Activated CD4-positive, alpha-beta T cell treated with anti-CD3 and anti-CD28 coated beads for 48 hours (primary cell): ENCODE results near the gene PHF20.
"Not testable (repeated sequence)": the region's sequence is repeated elsewhere in the genome, so short reads cannot be mapped to it uniquely, and the experiment has no call there.

Experiments used
- DNase-seq: peaks from one replicate; pipeline ENCODE4 v3.0.0-alpha.2; 2020

Gene PHF20

GRCh38 chr20:35771689-35772562, at the start of gene PHF20:
Gene PHF20, plus strand, starts transcription at chr20:35772015. Its CDS starts 29,508 bp downstream, at chr20:35801523.
- peak; percentile 100 for DNase-seq

DNA sequence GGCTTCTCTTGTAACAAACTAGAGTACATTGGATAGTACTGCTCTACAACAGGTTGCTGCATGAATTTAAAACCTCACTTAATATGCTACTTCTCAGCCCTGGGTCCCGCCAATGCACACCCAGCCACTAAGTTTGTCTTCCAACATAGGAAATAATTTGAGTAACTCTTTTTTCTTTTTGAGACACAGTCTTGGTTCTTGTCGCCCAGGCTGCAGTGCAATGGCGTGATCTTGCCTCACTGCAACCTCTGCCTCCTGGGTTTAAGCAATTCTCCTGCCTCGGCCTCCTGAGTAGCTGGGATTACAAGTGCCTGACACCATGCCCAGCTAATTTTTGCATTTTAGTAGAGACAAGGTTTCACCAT, 48.6 kb upstream of the PHF20 start:
- not testable (repeated sequence) for DNase-seq

GRCh38 chr20:35723652-35724320, 48.0 kb upstream of the PHF20 start:
- DNase-seq: not testable (repeated sequence)

- DNase-seq: no peak
Measured at GRCh38 chr20:35724321-35725230, 47.2 kb upstream of the PHF20 start.

DNA sequence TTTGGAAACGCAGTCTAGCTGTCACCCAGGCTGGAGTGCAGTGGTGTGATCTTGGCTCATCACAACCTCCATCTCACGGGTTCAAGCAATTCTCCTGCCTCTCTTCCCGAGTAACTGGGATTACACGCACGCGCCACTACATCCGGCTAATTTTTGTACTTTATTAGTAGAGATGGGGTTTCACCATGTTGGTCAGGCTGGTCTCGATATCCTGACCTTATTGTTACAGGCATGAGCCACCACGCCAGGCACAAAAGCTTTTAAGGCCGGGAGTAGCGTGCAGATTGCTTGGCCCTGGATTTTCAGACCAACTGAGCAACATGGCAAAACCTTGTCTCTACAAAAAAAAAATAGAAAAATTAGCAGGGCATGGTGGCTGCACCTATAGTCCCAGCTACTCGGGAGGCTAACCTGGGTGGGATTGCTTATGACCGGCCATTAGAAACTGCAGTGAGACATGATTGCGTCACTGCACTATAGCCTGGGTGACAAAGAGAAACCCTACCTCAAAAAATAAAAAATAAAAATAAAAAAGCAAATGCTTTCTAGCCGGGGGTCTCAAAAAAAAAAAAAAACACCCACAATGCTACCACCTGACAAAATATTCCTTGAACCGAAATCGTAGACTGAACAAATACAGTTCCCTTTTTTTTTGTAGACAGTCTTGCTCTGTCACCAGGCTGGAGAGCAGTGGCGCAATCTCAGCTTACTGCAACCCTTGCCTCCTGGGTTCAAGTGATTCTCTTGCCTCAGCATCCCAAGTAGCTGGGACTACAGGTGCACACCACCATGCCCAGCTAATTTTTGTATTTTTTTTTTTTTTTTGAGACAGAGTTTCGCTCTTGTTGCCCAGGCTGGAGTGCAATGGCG, 44.7 kb upstream of the PHF20 start:
- no peak for DNase-seq

DNA sequence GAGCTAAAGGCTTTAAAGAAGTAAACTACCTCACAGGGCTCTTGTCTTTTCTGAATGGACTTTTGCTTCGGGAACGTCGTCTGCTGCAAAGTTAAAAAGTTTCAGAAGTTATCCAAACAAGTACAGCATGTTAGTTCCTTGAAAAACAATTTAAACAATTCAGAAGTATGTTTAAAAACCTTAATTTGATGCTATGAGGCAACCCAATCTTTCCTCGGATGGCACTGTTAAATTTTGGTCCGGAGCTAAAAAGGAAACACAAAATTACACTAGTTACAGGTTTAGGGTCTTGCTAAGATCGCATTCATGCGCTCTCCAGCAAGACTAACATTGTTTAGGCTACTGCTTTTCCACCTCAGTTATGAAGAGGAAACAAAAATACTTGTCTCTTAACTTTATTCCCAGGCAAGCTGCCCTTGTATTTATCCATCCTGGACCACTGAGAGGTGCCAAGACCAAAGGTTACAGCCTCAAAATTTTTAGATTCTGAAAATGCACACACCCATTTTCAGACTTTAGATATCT, 42.5 kb upstream of the PHF20 start:
- no peak for DNase-seq

GRCh38 chr20:35729836-35730582, 41.8 kb upstream of the PHF20 start:
- no peak for DNase-seq

DNA sequence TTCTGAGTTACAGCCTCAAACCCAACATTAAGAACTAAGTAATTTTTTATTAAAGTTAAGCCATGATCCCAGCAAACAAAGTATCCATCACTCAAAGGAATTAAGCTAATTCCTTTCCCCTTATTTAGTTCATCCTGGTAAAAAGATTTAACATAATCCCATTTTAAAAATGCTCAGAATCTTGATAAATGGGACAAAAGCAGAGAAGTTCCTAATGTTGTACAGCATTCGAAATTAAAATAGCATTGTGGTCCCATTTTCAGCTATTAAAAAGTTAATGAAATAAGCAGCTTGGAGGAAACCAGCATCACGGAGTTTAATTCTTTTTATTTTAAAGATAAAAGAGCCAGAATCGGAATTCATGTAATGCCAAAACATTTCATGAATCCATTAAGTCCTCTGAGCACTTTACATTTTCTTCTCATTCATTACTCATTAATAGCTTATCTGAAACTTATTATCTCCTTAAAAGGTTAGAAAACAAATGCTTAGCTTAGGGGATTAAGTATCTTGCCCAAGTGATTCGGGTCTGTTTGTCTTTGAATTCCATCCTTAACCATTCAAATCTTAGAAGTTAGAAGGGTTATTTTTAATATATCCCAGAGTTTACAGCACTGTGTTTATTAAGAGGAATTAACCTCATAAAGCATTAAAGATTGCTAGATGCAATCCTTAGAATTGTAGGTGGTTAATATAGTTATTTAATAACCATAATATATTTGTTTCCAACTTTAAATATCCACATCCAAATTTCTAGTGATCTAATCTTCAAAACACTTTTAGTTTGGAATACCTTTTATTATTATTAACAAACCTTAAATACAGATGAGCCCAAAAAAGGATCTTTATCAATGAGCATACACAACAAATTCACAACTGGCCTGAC, 41.0 kb upstream of the PHF20 start:
- DNase-seq: no peak

- no peak for DNase-seq
Measured at GRCh38 chr20:35731469-35731788, 40.4 kb upstream of the PHF20 start.

DNA sequence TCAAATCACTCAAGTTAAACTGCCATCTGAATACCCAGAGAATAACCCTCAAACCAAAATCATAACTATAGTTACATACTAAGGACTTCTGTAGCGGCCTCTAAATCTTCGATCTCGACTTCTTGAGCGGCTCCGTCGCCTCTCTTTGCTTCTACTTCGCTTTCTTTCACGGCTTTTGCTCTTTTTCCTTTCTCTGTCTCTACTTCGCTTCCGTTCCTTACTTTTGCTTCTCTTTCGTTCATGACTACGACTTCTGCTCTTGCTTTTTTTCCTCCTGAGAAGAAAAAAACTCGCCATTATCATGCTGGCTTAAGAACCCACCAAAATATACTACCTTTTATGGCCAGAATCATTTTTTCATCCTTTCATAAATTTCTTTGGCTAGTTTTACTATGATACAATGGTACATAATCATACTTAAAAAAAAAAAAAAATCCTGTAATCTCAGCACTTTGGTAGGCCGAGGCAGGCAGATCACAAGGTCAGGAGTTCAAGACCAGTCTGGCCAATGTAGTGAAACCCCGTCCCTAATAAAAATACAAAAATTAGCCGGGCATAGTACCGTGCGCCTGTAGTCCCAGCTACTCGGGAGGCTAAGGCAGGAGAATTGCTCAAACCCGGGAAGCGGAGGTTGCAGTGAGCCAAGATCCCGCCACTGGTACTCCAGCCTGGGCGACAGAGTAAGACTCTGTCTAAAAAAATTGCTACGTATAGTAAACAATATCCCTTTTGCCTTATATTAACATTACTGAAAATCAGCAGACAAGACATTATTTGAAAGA, 39.8 kb upstream of the PHF20 start:
- no peak for DNase-seq

- DNase-seq: no peak
Measured at GRCh38 chr20:35732644-35732982, 39.2 kb upstream of the PHF20 start.

GRCh38 chr20:35734374-35734773, 37.4 kb upstream of the PHF20 start:
- no peak for DNase-seq

DNA sequence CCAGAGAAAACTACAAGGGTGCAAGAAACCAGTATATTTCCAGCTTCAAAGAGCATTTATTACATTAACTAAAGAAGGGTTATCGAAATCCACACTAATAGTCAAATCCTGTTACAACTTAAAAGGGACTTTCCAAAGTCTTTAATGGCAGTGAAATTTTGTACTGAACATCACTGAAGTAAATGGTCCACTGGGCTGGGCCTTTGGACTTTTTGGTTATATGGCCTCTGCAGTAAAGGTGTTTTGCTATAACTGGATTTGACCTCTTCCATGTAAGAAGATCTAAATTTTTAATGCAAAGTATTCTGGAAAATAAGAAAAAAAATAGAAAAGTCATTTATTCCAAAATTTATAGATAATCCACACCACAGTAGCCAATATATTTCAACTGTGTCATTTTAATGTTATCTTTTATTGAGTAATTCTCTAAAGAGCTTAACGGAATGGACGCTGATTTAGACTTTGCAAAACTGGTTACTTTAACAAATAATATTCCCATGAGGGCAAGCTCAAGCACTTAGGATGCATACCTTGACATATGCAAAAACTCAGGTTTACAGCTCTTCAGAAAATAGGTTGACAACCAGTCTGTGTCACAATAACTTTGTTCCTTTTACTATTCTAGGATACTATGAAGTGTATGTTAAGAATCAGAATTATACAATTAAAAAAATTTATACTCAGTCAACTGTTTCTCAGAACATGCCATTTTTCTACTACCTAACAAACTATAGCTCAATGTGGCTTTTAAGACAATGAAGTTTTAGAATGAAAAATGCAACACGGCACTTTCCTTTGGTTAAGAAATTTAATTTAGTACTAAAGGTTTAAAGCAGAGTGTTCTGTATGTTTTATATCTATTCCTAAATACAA, 36.8 kb upstream of the PHF20 start:
- no peak for DNase-seq

DNA sequence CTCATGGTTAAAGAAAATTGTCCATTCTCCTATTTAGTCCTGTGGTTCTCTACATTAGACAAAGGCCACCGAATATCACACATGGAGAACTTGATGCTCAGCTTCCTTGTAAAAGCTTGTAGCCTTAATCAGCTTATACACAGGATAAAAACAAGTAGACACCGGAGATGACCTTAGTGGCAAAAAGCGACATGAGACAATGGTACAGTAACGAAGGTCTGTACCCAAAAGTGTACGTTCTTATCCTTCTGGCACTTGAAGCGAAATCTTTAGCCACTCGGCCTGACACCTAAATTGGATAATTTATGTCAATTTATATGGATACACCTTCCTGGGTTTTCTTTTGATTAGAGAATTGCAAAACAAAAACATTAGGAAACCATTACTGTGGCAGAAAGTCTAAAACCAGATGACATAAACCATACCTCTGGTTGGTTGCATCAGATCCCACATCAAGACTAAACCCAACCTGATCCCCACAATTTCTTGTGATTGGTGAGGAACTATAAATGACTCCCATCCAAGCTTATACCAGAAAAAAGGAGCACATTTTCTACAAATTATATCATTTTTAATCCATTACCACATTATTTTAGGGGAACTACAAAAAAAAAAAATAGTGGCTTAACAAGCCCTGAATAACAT, 35.9 kb upstream of the PHF20 start:
- no peak for DNase-seq

- DNase-seq: no peak
Measured at GRCh38 chr20:35737865-35738333, 33.9 kb upstream of the PHF20 start.

DNA sequence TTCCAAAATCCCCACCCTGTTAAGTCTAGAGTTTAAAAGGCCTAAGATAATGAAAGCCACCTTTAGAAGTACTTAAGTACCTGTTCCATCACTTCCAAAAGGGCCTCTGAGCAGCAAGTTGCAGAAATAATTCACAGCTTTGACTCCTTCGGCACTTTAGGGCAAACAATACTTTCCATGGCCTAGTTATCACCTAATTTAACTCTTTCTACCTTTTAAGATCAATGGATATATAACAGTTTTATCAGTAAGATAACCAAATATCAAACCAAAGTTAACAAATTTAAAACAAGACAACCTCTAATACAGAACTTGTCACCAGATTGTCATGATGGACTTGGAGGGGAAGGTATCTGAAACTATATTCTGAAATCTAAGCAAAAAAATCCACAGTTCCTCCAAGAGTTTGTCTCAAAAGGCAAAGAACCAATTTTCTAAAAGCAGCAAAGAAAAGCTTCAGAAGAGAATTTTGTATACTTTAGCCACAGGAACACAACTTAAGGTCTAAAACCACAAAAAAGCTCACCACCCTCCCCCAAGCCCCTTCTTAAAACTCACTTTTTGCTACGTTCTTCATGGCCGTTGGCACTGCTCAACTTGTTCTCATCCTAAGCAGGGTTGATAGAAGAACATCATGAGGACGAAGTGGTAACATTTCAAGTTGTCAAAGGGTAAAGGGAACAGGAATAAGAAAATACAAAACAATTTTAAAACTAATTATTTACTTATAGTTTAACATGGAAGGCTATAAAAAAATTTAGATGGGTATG, 33.2 kb upstream of the PHF20 start:
- no peak for DNase-seq
